Upper lobe of left lung (tissue), 6 donors: Measurements from ENCODE around the gene ATP2B2. TPM values are rescaled to one million over a fixed set of nuclear protein-coding genes. Genes with fewer than 3 reads are reported as not detected.

Source experiments
- ATAC-seq, 2 donors: fragments of 200-7000 bp; cut with Tn5 transposase; one replicate each; pipeline ENCODE4 v1.9.1; 2022; ENCODE audit warnings: mild to moderate bottlenecking in 2 of 2, moderate library complexity in 2 of 2; ENCODE audit not compliant: low FRiP score in 2 of 2
- DNase-seq, 2 donors: peaks; one replicate each; pipeline ENCODE4 v3.0.0-alpha.2; 2019 to 2020
- H3K27ac ChIP-seq, 4 donors: fragments of 200-600 bp; sonication (generic); one replicate each; pipeline ENCODE4 v1.5.1; 2016 to 2019
- H3K27me3 ChIP-seq, 4 donors: fragments of 200-600 bp; sonication (generic); one replicate each; pipeline ENCODE4 v1.5.1; 2017 to 2019
- H3K36me3 ChIP-seq, 4 donors: fragments of 200-600 bp; sonication (generic); one replicate each; pipeline ENCODE4 v1.5.1; 2016 to 2019
- H3K4me1 ChIP-seq, 4 donors: fragments of 200-600 bp; sonication (generic); one replicate each; pipeline ENCODE4 v1.5.1; 2018 to 2019
- H3K4me3 ChIP-seq, 4 donors: fragments of 200-600 bp; sonication (generic); one replicate each; pipeline ENCODE4 v1.5.1; 2017 to 2019; ENCODE audit warnings: mild to moderate bottlenecking in 2 of 4, moderate library complexity in 1 of 4
- H3K9me3 ChIP-seq, 4 donors: fragments of 200-600 bp; sonication (generic); one replicate each; pipeline ENCODE4 v1.5.1; 2018 to 2019
- CTCF ChIP-seq, 6 experiments: fragments of 450-650 bp in 4 of 6; fragments of 200-600 bp in 2 of 6; sonication (generic) in 2 of 6; IDR thresholded peaks; one replicate each; pipeline ENCODE4 v1.5.1; 2016 to 2019; ENCODE audit warnings: antibody characterized with exemption in 6 of 6
- EP300 ChIP-seq, 4 donors: sonication (generic); formaldehyde crosslinking; IDR thresholded peaks; one replicate each; pipeline ENCODE4 v1.5.1; 2017; ENCODE audit warnings: antibody characterized with exemption in 4 of 4, control low read depth in 2 of 4
- POLR2A ChIP-seq, 4 donors: fragments of 450-650 bp; IDR thresholded peaks; one replicate each; pipeline ENCODE4 v1.5.1; 2016 to 2017; ENCODE audit warnings: antibody characterized with exemption in 4 of 4, mild to moderate bottlenecking in 2 of 4
- POLR2AphosphoS5 ChIP-seq, 2 donors: sonication (generic); formaldehyde crosslinking; IDR thresholded peaks; one replicate each; pipeline ENCODE4 v1.5.1; 2017; ENCODE audit warnings: antibody characterized with exemption in 2 of 2
- WGBS, 2 donors: methylation state at CpG; one replicate each; pipeline ENCODE4 v1.1.5; 2017 to 2018; 5-methylcytosine and 5-hydroxymethylcytosine counted together
- total RNA-seq, 6 donors: library from RNA; depleted of rRNA in 4 of 6; stranded (reverse); fragments of >200 nt in 4 of 6; gene quantifications; one replicate each; pipeline versions ENCODE4 v1.1.0 to v1.2.1, GENCODE V29; 2016 to 2021
- donor health status: DM: no; HTN: no; CAD: no; lungs with moderate emphysema.
- donor health status: DM: no; HTN: yes; CAD: no; lungs with severe emphysema.

ATP2B2 gene
- total RNA-seq, 6 donors from 2014 or later = 0.13 to 0.30 TPM; not detected in 4

GRCh38 chr3:10480871-10481378, 24.5 kb downstream of the ATP2B2 start:
- no peak for ATAC-seq
- TF ChIP-seq POLR2AphosphoS5 (IDR thresholded peaks at IDR 0.05) (no peak), POLR2A (IDR thresholded peaks at IDR 0.05) (no peak), EP300 (IDR thresholded peaks at IDR 0.05) (no peak), CTCF (IDR thresholded peaks at IDR 0.05) (no peak)
- Histone ChIP-seq H3K4me3 (no peak overlapping the region), H3K36me3 (no peaks in the 10 kb centered on the region), H3K27ac (no peak overlapping the region), H3K4me1 (no peaks in the 10 kb centered on the region), H3K9me3 (no peaks in the 10 kb centered on the region), H3K27me3 (no peaks in the 10 kb centered on the region)
- WGBS, 2 donors = 80 to 84% methylated on average over 4 of the region's 4 CpGs
- DNase-seq = no peak

- no peaks in the 10 kb centered on the region for H3K4me1 ChIP-seq
- no peaks in the 10 kb centered on the region for H3K36me3 ChIP-seq
- no peaks in the 10 kb centered on the region for H3K9me3 ChIP-seq
- DNase-seq (no peak), ATAC-seq (no peak)
- no peak overlapping the region for H3K4me3 ChIP-seq
- TF ChIP-seq POLR2A (IDR thresholded peaks at IDR 0.05) = no peak
- TF ChIP-seq CTCF (IDR thresholded peaks at IDR 0.05) = no peak
- TF ChIP-seq POLR2AphosphoS5 (IDR thresholded peaks at IDR 0.05) = no peak
- no peak for TF ChIP-seq EP300 (IDR thresholded peaks at IDR 0.05)
- no peaks in the 10 kb centered on the region for H3K27me3 ChIP-seq
- H3K27ac ChIP-seq = no peak overlapping the region
- 55 to 58% methylated on average over 2 of the region's 2 CpGs for WGBS, 2 donors
Measured at GRCh38 chr3:10479311-10479710, 26.1 kb downstream of the ATP2B2 start.

GRCh38 chr3:10475983-10476382, 29.4 kb downstream of the ATP2B2 start:
- Histone ChIP-seq H3K36me3 (no peaks in the 10 kb centered on the region), H3K4me1 (peaks cover 0 to 2% (median 0%) of the 10 kb centered on the region in 4 donors)
- no peak for DNase-seq

GRCh38 chr3:10474847-10475246, 30.5 kb downstream of the ATP2B2 start:
- WGBS, 2 donors = 67 to 69% methylated on average over 8 to 9 of the region's 9 CpGs

More at GRCh38 chr3:10475983-10476382, 29.4 kb downstream of the ATP2B2 start:
- Histone ChIP-seq H3K27ac (no peak overlapping the region), H3K9me3 (no peaks in the 10 kb centered on the region), H3K4me3 (no peak overlapping the region), H3K27me3 (peaks cover 0 to 2% (median under 1%) of the 10 kb centered on the region in 4 donors)
- no peak for TF ChIP-seq POLR2A (IDR thresholded peaks at IDR 0.05)
- no peak for TF ChIP-seq CTCF (IDR thresholded peaks at IDR 0.05)
- TF ChIP-seq POLR2AphosphoS5 (IDR thresholded peaks at IDR 0.05) = no peak
- no peak for TF ChIP-seq EP300 (IDR thresholded peaks at IDR 0.05)
- 78 to 82% methylated on average over 3 of the region's 3 CpGs for WGBS, 2 donors
- ATAC-seq = no peak

More at GRCh38 chr3:10474847-10475246, 30.5 kb downstream of the ATP2B2 start:
- H3K4me1 ChIP-seq = peaks cover 0 to 3% (median 0%) of the 10 kb centered on the region in 4 donors
- no peak overlapping the region for H3K27ac ChIP-seq
- H3K27me3 ChIP-seq = peaks cover 0 to 7% (median 3%) of the 10 kb centered on the region in 4 donors
- H3K36me3 ChIP-seq = no peaks in the 10 kb centered on the region
- ATAC-seq = no peak
- no peak for DNase-seq
- no peak overlapping the region for H3K4me3 ChIP-seq
- no peaks in the 10 kb centered on the region for H3K9me3 ChIP-seq
- TF ChIP-seq POLR2AphosphoS5 (IDR thresholded peaks at IDR 0.05) (no peak), POLR2A (IDR thresholded peaks at IDR 0.05) (no peak), CTCF (IDR thresholded peaks at IDR 0.05) (no peak), EP300 (IDR thresholded peaks at IDR 0.05) (no peak)
